Gastrocnemius medialis (tissue), 4 donors: ENCODE measurements around the gene MAML3.

ENCODE experiments used
- POLR2A ChIP-seq, 2 donors: fragments of 450-650 bp; IDR thresholded peaks; one replicate each; pipeline ENCODE4 v1.6.1; 2017; ENCODE audit warnings: antibody characterized with exemption in 2 of 2, mild to moderate bottlenecking in 2 of 2, moderate library complexity in 2 of 2
- TF ChIP-seq, protein P1 (sequence below), 5 experiments: fragments of 450-650 bp in 3 of 5; fragments of 200-600 bp in 2 of 5; sonication (generic) in 2 of 5; IDR thresholded peaks in 4 of 5; conservative IDR thresholded peaks in 1 of 5; 1 replicate in 4 of 5; 2 replicates in 1 of 5; pipeline ENCODE4 v1.5.1; 2016 to 2019; ENCODE audit warnings: antibody characterized with exemption in 5 of 5, mild to moderate bottlenecking in 3 of 5, moderate library complexity in 3 of 5

GRCh38 chr4:139839403-139840031 lies 314.5 kb downstream of the MAML3 start:
- TF ChIP-seq, protein P1, sequence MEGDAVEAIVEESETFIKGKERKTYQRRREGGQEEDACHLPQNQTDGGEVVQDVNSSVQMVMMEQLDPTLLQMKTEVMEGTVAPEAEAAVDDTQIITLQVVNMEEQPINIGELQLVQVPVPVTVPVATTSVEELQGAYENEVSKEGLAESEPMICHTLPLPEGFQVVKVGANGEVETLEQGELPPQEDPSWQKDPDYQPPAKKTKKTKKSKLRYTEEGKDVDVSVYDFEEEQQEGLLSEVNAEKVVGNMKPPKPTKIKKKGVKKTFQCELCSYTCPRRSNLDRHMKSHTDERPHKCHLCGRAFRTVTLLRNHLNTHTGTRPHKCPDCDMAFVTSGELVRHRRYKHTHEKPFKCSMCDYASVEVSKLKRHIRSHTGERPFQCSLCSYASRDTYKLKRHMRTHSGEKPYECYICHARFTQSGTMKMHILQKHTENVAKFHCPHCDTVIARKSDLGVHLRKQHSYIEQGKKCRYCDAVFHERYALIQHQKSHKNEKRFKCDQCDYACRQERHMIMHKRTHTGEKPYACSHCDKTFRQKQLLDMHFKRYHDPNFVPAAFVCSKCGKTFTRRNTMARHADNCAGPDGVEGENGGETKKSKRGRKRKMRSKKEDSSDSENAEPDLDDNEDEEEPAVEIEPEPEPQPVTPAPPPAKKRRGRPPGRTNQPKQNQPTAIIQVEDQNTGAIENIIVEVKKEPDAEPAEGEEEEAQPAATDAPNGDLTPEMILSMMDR (IDR thresholded peaks at IDR 0.05 in 4 of 5, conservative IDR thresholded peaks at IDR 0.05 in 1 of 5) = no peak
- TF ChIP-seq POLR2A (IDR thresholded peaks at IDR 0.05) = no peak
